NB4 (cell line): ENCODE data around the gene NOS1.

Experiments
- DNase-seq: peaks from one replicate; pipeline ENCODE4 v3.0.0; 2010; ENCODE audit warnings: low read depth
- H3K4me3 ChIP-seq: one replicate; pipeline ENCODE4 v1.5.1; 2011; ENCODE audit warnings: mild to moderate bottlenecking, low read depth, low read length, moderate library complexity
- CTCF ChIP-seq: IDR thresholded peaks from one replicate; pipeline ENCODE4 v1.5.1; 2012; ENCODE audit warnings: low read depth, low read length
- MAX ChIP-seq: IDR thresholded peaks from 2 replicates; pipeline ENCODE4 v1.6.1; 2011; ENCODE audit warnings: low read depth, low read length
- MYC ChIP-seq: IDR thresholded peaks from 2 replicates; pipeline ENCODE4 v1.6.1; 2011; ENCODE audit warnings: low read depth, low read length
- POLR2A ChIP-seq: IDR thresholded peaks from 2 replicates; pipeline ENCODE4 v1.6.1; 2011; ENCODE audit warnings: mild to moderate bottlenecking; ENCODE audit not compliant: insufficient read length; ENCODE audit errors: extremely low read depth

NOS1 gene

GRCh38 chr12:117178301-117178700, 183.1 kb downstream of the NOS1 start:
- H3K4me3 ChIP-seq = no peak overlapping the region
- TF ChIP-seq MYC = no peak
- TF ChIP-seq POLR2A = no peak
- no peak for TF ChIP-seq CTCF
- TF ChIP-seq MAX = no peak
- DNase-seq = no peak

GRCh38 chr12:117172168-117172567, 189.3 kb downstream of the NOS1 start:
- no peak overlapping the region for H3K4me3 ChIP-seq
- DNase-seq = no peak
- TF ChIP-seq CTCF (no peak), POLR2A (no peak), MAX (no peak), MYC (no peak)

GRCh38 chr12:117171499-117172162, 189.8 kb downstream of the NOS1 start:
- TF ChIP-seq MAX (no peak), MYC (no peak), POLR2A (no peak), CTCF (no peak)
- H3K4me3 ChIP-seq = no peak overlapping the region
- DNase-seq = no peak

GRCh38 chr12:117169548-117169947, 191.9 kb downstream of the NOS1 start:
- H3K4me3 ChIP-seq = no peak overlapping the region
- DNase-seq = no peak
- TF ChIP-seq MYC = no peak
- no peak for TF ChIP-seq MAX
- TF ChIP-seq CTCF = no peak
- no peak for TF ChIP-seq POLR2A

- DNase-seq = no peak
- H3K4me3 ChIP-seq = no peak overlapping the region
- no peak for TF ChIP-seq MYC
- TF ChIP-seq MAX = no peak
- no peak for TF ChIP-seq POLR2A
- TF ChIP-seq CTCF = no peak
These were observed 192.4 kb downstream of the NOS1 start for GRCh38 chr12:117168976-117169375.

GRCh38 chr12:117167769-117168168, 193.7 kb downstream of the NOS1 start:
- TF ChIP-seq MYC = no peak
- TF ChIP-seq POLR2A = no peak
- TF ChIP-seq MAX = no peak
- no peak for TF ChIP-seq CTCF
- no peak for DNase-seq
- H3K4me3 ChIP-seq = no peak overlapping the region
